ENCODE measurements around the gene LGALS4. TPM values are rescaled to one million over a fixed set of nuclear protein-coding genes. Genes with fewer than 3 reads are reported as not detected.
A peak's percentile ranks its signal among the peaks of the same experiment; 100 is the strongest.

The LGALS4 gene
- total and polyA plus RNA-seq, 7 donors = 0.33 to 9,832 (median 13.2) TPM

- no peaks in the 10 kb centered on the region for H3K27me3 ChIP-seq
- peak overlapping the region; percentile 36 to 96 (median 91) for H3K4me3 ChIP-seq
- H3K27ac ChIP-seq = peak overlapping the region; percentile 97 to 100 (median 99)
- H3K4me1 ChIP-seq = peaks cover 0 to 54% (median 47%) of the 10 kb centered on the region in 4 donors
- TF ChIP-seq POLR2AphosphoS5 (IDR thresholded peaks at IDR 0.05) = peak; percentile 95 to 98 (median 96)
- TF ChIP-seq, protein P1, sequence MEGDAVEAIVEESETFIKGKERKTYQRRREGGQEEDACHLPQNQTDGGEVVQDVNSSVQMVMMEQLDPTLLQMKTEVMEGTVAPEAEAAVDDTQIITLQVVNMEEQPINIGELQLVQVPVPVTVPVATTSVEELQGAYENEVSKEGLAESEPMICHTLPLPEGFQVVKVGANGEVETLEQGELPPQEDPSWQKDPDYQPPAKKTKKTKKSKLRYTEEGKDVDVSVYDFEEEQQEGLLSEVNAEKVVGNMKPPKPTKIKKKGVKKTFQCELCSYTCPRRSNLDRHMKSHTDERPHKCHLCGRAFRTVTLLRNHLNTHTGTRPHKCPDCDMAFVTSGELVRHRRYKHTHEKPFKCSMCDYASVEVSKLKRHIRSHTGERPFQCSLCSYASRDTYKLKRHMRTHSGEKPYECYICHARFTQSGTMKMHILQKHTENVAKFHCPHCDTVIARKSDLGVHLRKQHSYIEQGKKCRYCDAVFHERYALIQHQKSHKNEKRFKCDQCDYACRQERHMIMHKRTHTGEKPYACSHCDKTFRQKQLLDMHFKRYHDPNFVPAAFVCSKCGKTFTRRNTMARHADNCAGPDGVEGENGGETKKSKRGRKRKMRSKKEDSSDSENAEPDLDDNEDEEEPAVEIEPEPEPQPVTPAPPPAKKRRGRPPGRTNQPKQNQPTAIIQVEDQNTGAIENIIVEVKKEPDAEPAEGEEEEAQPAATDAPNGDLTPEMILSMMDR (IDR thresholded peaks at IDR 0.05) = peak in 3 of 4 experiments; percentile 43 to 68 (median 44)
- TF ChIP-seq POLR2A (IDR thresholded peaks at IDR 0.05) = peak; percentile 89 to 94
- no peak for TF ChIP-seq EP300 (IDR thresholded peaks at IDR 0.05)
- peaks cover 15 to 23% (median 20%) of the 10 kb centered on the region in 4 donors for H3K36me3 ChIP-seq
- WGBS, 2 donors = 0% methylated on average over 26 of the region's 26 CpGs
- DNase-seq = no peak
- H3K9me3 ChIP-seq = no peaks in the 10 kb centered on the region
- intact Hi-C loops (cut with DNase I) = loop anchor here (5.0 kb wide), 1 partner anchor 203 kb away; the partner anchor contains the start of gene ACTN4
These were observed 37.8 kb upstream of the LGALS4 start for GRCh38 chr19:38850436-38850975.

GRCh38 chr19:38849860-38850435 is 37.2 kb upstream of the LGALS4 start, which contains the start of gene HNRNPL:
TSS of gene HNRNPL (minus strand) at chr19:38849986. CDS start at chr19:38849966, 20 bp downstream.
- intact Hi-C loops (cut with DNase I) = loop anchor here (1.0 to 5.0 kb wide), 2 partner anchors 18 to 203 kb away; partner anchors contain the start of gene ACTN4
- no peaks in the 10 kb centered on the region for H3K9me3 ChIP-seq
- TF ChIP-seq POLR2AphosphoS5 (IDR thresholded peaks at IDR 0.05) (peak; percentile 91 to 99 (median 98)), EP300 (IDR thresholded peaks at IDR 0.05) (peak in 1 of 4 donors; percentile 10), POLR2A (IDR thresholded peaks at IDR 0.05) (peak; percentile 88 to 89)
- TF ChIP-seq, protein P1 (IDR thresholded peaks at IDR 0.05) = no peak
- WGBS, 2 donors = 0 to 1% methylated on average over 50 of the region's 50 CpGs
- peak within 1 kb of the TSS; percentile 100 for H3K27ac ChIP-seq
- peaks cover 0 to 59% (median 49%) of the 10 kb centered on the region in 4 donors for H3K4me1 ChIP-seq
- peaks cover 20 to 28% (median 25%) of the 10 kb centered on the region in 4 donors for H3K36me3 ChIP-seq
- H3K27me3 ChIP-seq = no peaks in the 10 kb centered on the region
- DNase-seq = peak; percentile 100
- H3K4me3 ChIP-seq = peak within 1 kb of the TSS; percentile 73 to 100 (median 98)

DNA sequence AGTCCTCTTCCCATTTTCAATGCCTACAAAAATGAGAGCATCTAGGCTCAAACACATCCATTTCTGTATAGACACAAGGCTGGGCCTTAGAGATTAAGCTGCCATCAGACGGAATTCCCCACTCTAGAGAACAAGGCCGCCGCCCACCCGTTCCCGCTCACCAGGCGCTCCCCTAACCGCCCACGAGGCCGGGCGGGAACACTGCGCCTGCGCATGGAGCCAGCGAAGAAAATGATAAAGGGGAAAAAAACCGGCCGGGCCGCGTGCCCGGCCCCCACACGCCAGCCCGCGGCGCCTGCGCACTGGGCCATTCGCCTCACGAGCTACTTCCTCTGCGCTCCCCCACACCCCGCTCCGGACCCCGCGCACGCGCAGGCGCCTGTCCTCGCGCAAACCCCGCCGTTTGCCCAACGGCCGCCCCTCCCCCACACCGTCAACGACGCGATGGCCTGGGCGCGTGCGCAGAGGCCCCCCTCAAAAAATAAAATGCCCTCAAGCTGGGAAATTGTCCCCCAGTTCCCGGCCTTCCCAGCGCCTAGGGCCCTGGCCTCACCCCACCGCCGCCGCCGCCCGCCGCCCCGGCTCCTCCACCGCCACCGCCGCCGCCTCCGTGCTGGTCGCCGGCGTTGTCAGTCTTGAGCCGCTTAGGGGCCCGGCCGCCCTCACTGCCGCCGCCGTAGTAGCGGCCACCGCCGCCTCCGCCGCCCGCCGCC is 36.6 kb upstream of the LGALS4 start:
- DNase-seq = peak; percentile 99
- Histone ChIP-seq H3K36me3 (peaks cover 26 to 35% (median 32%) of the 10 kb centered on the region in 4 donors), H3K27ac (peak overlapping the region; percentile 100), H3K9me3 (no peaks in the 10 kb centered on the region), H3K4me1 (peaks cover 0 to 63% (median 51%) of the 10 kb centered on the region in 4 donors), H3K27me3 (no peaks in the 10 kb centered on the region), H3K4me3 (peak overlapping the region; percentile 73 to 100 (median 98))
- 0 to 1% methylated on average over 76 of the region's 76 CpGs for WGBS, 2 donors
- intact Hi-C loops (cut with DNase I) = loop anchor here (1.0 kb wide), 1 partner anchor 17 kb away; no protein-coding TSS in a partner anchor
- TF ChIP-seq POLR2A (IDR thresholded peaks at IDR 0.05) (no peak), POLR2AphosphoS5 (IDR thresholded peaks at IDR 0.05) (peak in 2 of 4 donors; percentile 27 to 73), EP300 (IDR thresholded peaks at IDR 0.05) (peak in 1 of 4 donors; percentile 85)
- TF ChIP-seq, protein P1 (IDR thresholded peaks at IDR 0.05) = no peak

- peaks cover 0 to 68% (median 53%) of the 10 kb centered on the region in 4 donors for H3K4me1 ChIP-seq
- WGBS, 2 donors = 8 to 27% methylated on average over 22 of the region's 22 CpGs
These were observed 35.8 kb upstream of the LGALS4 start for GRCh38 chr19:38848299-38849146.

More at GRCh38 chr19:38848299-38849146, 35.8 kb upstream of the LGALS4 start:
- TF ChIP-seq POLR2A (IDR thresholded peaks at IDR 0.05) = no peak
- TF ChIP-seq, protein P1 (IDR thresholded peaks at IDR 0.05) = no peak
- TF ChIP-seq POLR2AphosphoS5 (IDR thresholded peaks at IDR 0.05) = no peak
- TF ChIP-seq EP300 (IDR thresholded peaks at IDR 0.05) = no peak
- Histone ChIP-seq H3K27ac (peak overlapping the region; percentile 100), H3K4me3 (peak overlapping the region; percentile 73 to 100 (median 98)), H3K9me3 (no peaks in the 10 kb centered on the region), H3K27me3 (no peaks in the 10 kb centered on the region), H3K36me3 (peaks cover 34 to 42% (median 39%) of the 10 kb centered on the region in 4 donors)
- DNase-seq = no peak
- intact Hi-C loops (cut with DNase I) = loop anchor here (1.0 kb wide), 1 partner anchor 16 kb away; no protein-coding TSS in a partner anchor

Data from sigmoid colon (tissue), 7 donors.